SU-DHL-6 (cell line): ENCODE results near the gene NOS1.

ENCODE experiments used
- CTCF ChIP-seq: fragments of 200-600 bp; sonication (generic); IDR thresholded peaks from one replicate; pipeline ENCODE4 v1.5.1; 2017; ENCODE audit warnings: antibody characterized with exemption, mild to moderate bottlenecking, low read length, moderate library complexity; ENCODE audit not compliant: insufficient read depth, poor library complexity, severe bottlenecking
- EZH2phosphoT487 ChIP-seq: fragments of 200-600 bp; sonication (generic), shearing (Covaris generic); conservative IDR thresholded peaks from 2 replicates; pipeline ENCODE4 v1.6.1; 2018; ENCODE audit warnings: mild to moderate bottlenecking, antibody characterized with exemption, low read length, moderate library complexity, mixed read lengths

GRCh38 chr12:117331691-117332090 lies 29.7 kb downstream of the NOS1 start:
- no peak for TF ChIP-seq CTCF
- TF ChIP-seq EZH2phosphoT487 = no peak
